GM23248 (cell line): Measurements from ENCODE around the gene TLX3.

Experiments used
- EZH2 ChIP-seq: fragments of 200-600 bp; sonication (generic); IDR thresholded peaks from 2 replicates; pipeline ENCODE4 v1.6.1; 2018; ENCODE audit warnings: antibody characterized with exemption, mild to moderate bottlenecking; ENCODE audit not compliant: insufficient read depth, poor library complexity, severe bottlenecking
- EZH2phosphoT487 ChIP-seq: fragments of 200-600 bp; sonication (generic); IDR thresholded peaks from 2 replicates; pipeline ENCODE4 v1.6.1; 2018; ENCODE audit warnings: antibody characterized with exemption, moderate library complexity, mild to moderate bottlenecking, low read depth; ENCODE audit not compliant: insufficient read depth

- TF ChIP-seq EZH2 (no peak), EZH2phosphoT487 (no peak)
Observed at GRCh38 chr5:171336521-171337209, 27.6 kb downstream of the TLX3 start.
